HepG2 (cell line): ENCODE measurements around the gene ITIH1. TPM values are rescaled to one million over a fixed set of nuclear protein-coding genes. Genes with fewer than 3 reads are reported as not detected.
A peak's percentile ranks its signal among the peaks of the same experiment; 100 is the strongest.

Source experiments
- EED ChIP-seq: sonication (generic); formaldehyde crosslinking; IDR thresholded peaks from 2 replicates; pipeline ENCODE4 v1.5.0; 2020; ENCODE audit warnings: mild to moderate bottlenecking, missing genetic modification reagents
- FOXO1 ChIP-seq: sonication (generic); formaldehyde crosslinking; IDR thresholded peaks from 2 replicates; pipeline ENCODE4 v1.4.0; 2020; ENCODE audit warnings: missing genetic modification reagents
- HIVEP1 ChIP-seq: sonication (generic); formaldehyde crosslinking; IDR thresholded peaks from 2 replicates; pipeline ENCODE4 v1.4.0; 2020; ENCODE audit warnings: mild to moderate bottlenecking, missing genetic modification reagents
- IKZF1 ChIP-seq: fragments of 450-650 bp; IDR thresholded peaks from 2 replicates; pipeline ENCODE4 v1.7.1; 2016
- JUNB ChIP-seq: sonication (generic); formaldehyde crosslinking; IDR thresholded peaks from 2 replicates; pipeline ENCODE4 v1.8.0; 2022; ENCODE audit warnings: missing genetic modification reagents, mild to moderate bottlenecking, borderline replicate concordance
- KAT7 ChIP-seq: IDR thresholded peaks from 2 replicates; pipeline ENCODE4 v1.6.1; 2018; ENCODE audit warnings: borderline replicate concordance, missing compliant biosample characterization
- KAT8 ChIP-seq: IDR thresholded peaks from 2 replicates; pipeline ENCODE4 v1.6.1; 2016; ENCODE audit warnings: missing genetic modification reagents, missing compliant biosample characterization
- KDM5B ChIP-seq: sonication (generic); formaldehyde crosslinking; IDR thresholded peaks from 2 replicates; pipeline ENCODE4 v1.4.0; 2020; ENCODE audit warnings: missing genetic modification reagents, mild to moderate bottlenecking, borderline replicate concordance
- MTA1 ChIP-seq: sonication (generic); formaldehyde crosslinking; IDR thresholded peaks from 2 replicates; pipeline ENCODE4 v1.4.0; 2020; ENCODE audit warnings: missing genetic modification reagents, mild to moderate bottlenecking, borderline replicate concordance
- NCOA2 ChIP-seq: sonication (generic); formaldehyde crosslinking; IDR thresholded peaks from 2 replicates; pipeline ENCODE4 v1.8.0; 2022; ENCODE audit warnings: inconsistent platforms
- NR2C2 ChIP-seq: sonication (generic); formaldehyde crosslinking; IDR thresholded peaks from 2 replicates; pipeline ENCODE4 v1.4.0; 2020; ENCODE audit warnings: missing genetic modification reagents, mild to moderate bottlenecking, moderate library complexity, borderline replicate concordance
- PITX1 ChIP-seq: sonication (generic); formaldehyde crosslinking; IDR thresholded peaks from 2 replicates; pipeline ENCODE4 v1.5.1; 2020; ENCODE audit warnings: mild to moderate bottlenecking, missing genetic modification reagents
- PLRG1 ChIP-seq: fragments of 450-650 bp; conservative IDR thresholded peaks from 2 replicates; pipeline ENCODE4 v1.6.1; 2016
- RAD21 ChIP-seq: fragments of 450-650 bp; formaldehyde crosslinking; IDR thresholded peaks from 2 replicates; pipeline ENCODE4 v1.5.0; 2020; ENCODE audit warnings: mild to moderate bottlenecking
- RARA ChIP-seq: IDR thresholded peaks from 2 replicates; pipeline ENCODE4 v1.6.1; 2016; ENCODE audit warnings: missing genetic modification reagents, missing compliant biosample characterization
- SALL1 ChIP-seq: sonication (generic); formaldehyde crosslinking; IDR thresholded peaks from 2 replicates; pipeline ENCODE4 v1.8.0; 2022; ENCODE audit warnings: mild to moderate bottlenecking, missing genetic modification reagents
- SP140L ChIP-seq: sonication (generic); formaldehyde crosslinking; IDR thresholded peaks from 2 replicates; pipeline ENCODE4 v1.4.0; 2020; ENCODE audit warnings: missing genetic modification reagents, borderline replicate concordance
- ZBTB21 ChIP-seq: sonication (generic); formaldehyde crosslinking; IDR thresholded peaks from 2 replicates; pipeline ENCODE4 v1.4.0; 2020; ENCODE audit warnings: missing genetic modification reagents
- ZBTB38 ChIP-seq: sonication (generic); formaldehyde crosslinking; IDR thresholded peaks from 2 replicates; pipeline ENCODE4 v1.5.1; 2020; ENCODE audit warnings: mild to moderate bottlenecking, missing genetic modification reagents
- ZC3H13 ChIP-seq: sonication (generic); formaldehyde crosslinking; IDR thresholded peaks from 2 replicates; pipeline ENCODE4 v1.8.1; 2023; ENCODE audit warnings: mild to moderate bottlenecking, missing genetic modification reagents, moderate library complexity
- ZNF329 ChIP-seq: sonication (generic); formaldehyde crosslinking; IDR thresholded peaks from 2 replicates; pipeline ENCODE4 v1.9.0; 2021; ENCODE audit warnings: low read depth, mild to moderate bottlenecking, missing genetic modification reagents
- ZNF333 ChIP-seq: sonication (generic); formaldehyde crosslinking; IDR thresholded peaks from 2 replicates; pipeline ENCODE4 v1.4.0; 2020; ENCODE audit warnings: mild to moderate bottlenecking, missing genetic modification reagents, borderline replicate concordance
- ZNF362 ChIP-seq: sonication (generic); formaldehyde crosslinking; IDR thresholded peaks from 2 replicates; pipeline ENCODE4 v1.4.0; 2020; ENCODE audit warnings: missing genetic modification reagents, mild to moderate bottlenecking, borderline replicate concordance
- ZNF639 ChIP-seq: conservative IDR thresholded peaks from 2 replicates; pipeline ENCODE4 v1.6.1; 2018; ENCODE audit warnings: missing genetic modification reagents
- ZNF644 ChIP-seq: IDR thresholded peaks from 2 replicates; pipeline ENCODE4 v1.6.1; 2016; ENCODE audit warnings: low read depth
- polyA plus RNA-seq, 8 experiments: library from polyadenylated mRNA; depleted of rRNA in 3 of 8; stranded (reverse) in 7 of 8; unstranded in 1 of 8; fragments of >200 nt; fragmentation: Illumina TruSeq in 4 of 8; extraction: Trizol in 4 of 8; gene quantifications; 2 replicates each; pipeline versions ENCODE4 v1.2.1 to v1.2.3, GENCODE V29; 2011 to 2016; ENCODE audit warnings: low read depth in 4 of 8, missing spikeins in 1 of 8, mixed read lengths in 1 of 8; ENCODE audit not compliant: insufficient read depth in 1 of 8
- total RNA-seq, 5 experiments: library from RNA; depleted of rRNA; stranded (reverse); fragments of >200 nt; fragmentation: Illumina TruSeq; extraction: Trizol; gene quantifications; 2 replicates each; pipeline ENCODE4 v1.2.3, GENCODE V29; 2016; ENCODE audit warnings: low read depth in 1 of 5
- TF ChIP-seq, protein P1 (sequence below): IDR thresholded peaks from 2 replicates; pipeline ENCODE4 v1.6.1; 2016
- TF ChIP-seq, protein P2 (sequence below): sonication (generic); formaldehyde crosslinking; IDR thresholded peaks from 2 replicates; pipeline ENCODE4 v1.5.0; 2020; ENCODE audit warnings: mild to moderate bottlenecking, missing genetic modification reagents

The ITIH1 gene
- total and polyA plus RNA-seq, 2 of the 13 experiments (the other 11 are each of a cell fraction or from before 2014, with no cell fraction given), result 12.3 to 19.6 TPM

DNA sequence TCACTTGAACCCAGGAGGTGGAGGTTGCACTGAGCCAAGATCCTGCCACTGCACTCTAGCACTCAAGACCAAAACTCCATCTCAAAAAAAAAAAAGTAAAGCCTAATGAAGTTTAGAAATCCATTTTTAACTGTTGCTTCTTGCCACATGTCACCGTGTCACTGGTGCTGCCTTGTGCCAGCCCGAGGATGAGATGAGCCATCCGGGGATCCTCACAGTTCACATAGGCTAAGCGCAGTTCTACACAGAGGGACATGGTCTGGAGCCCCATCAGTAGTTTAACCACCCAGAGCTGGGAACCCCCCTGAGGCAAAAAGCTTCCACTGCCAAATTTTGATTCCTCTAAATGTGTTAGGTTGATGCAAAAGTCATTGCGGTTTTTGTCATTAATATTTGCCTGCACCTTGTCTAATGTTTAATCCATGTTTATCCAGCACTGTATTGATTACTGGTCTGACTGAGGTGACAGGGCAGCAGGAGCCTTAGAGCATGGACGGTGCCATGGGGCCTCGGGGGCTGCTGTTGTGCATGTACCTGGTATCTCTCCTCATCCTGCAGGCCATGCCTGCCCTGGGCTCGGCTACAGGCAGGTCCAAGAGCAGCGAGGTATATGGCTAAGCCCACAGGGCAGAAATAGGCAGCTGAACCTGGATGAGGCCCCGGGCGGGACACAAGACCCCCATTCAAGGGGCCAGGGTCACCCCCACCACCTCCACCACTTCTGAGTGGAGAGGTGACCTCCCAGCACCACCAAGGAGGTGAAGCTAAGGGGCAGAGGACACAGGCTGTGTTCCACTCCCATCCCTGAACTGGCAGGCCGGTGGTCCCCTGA lies at the start of gene ITIH1 (continued):
- TF ChIP-seq ZNF362, result no peak
- TF ChIP-seq EED (CRISPR knock-in tag), result no peak
- TF ChIP-seq, protein P1, sequence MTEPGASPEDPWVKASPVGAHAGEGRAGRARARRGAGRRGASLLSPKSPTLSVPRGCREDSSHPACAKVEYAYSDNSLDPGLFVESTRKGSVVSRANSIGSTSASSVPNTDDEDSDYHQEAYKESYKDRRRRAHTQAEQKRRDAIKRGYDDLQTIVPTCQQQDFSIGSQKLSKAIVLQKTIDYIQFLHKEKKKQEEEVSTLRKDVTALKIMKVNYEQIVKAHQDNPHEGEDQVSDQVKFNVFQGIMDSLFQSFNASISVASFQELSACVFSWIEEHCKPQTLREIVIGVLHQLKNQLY (CRISPR knock-in tag), result no peak
- TF ChIP-seq PITX1 (CRISPR knock-in tag), result peak; percentile 51; the same call in 1 of the 2 replicates
- TF ChIP-seq MTA1 (CRISPR knock-in tag), result peak; percentile 37; the same call in 1 of the 2 replicates
- TF ChIP-seq PLRG1, result no peak
- TF ChIP-seq ZNF333, result peak; percentile 37; the same call in 1 of the 2 replicates
- TF ChIP-seq ZNF639 (CRISPR knock-in tag), result no peak
- TF ChIP-seq RAD21, result no peak
- no peak for TF ChIP-seq ZNF644 (CRISPR knock-in tag)
- peak; percentile 45; the same call in 1 of the 2 replicates for TF ChIP-seq KDM5B (CRISPR knock-in tag)
- no peak for TF ChIP-seq ZBTB38 (CRISPR knock-in tag)
- TF ChIP-seq IKZF1, result no peak
- TF ChIP-seq ZBTB21 (CRISPR knock-in tag), result no peak
- no peak for TF ChIP-seq KAT7 (CRISPR knock-in tag)
- no peak for TF ChIP-seq ZNF329
- no peak for TF ChIP-seq NR2C2 (CRISPR knock-in tag)
- no peak for TF ChIP-seq ZC3H13 (CRISPR knock-in tag)
- no peak; the same call in 1 of the 2 replicates for TF ChIP-seq HIVEP1 (CRISPR knock-in tag)
- 0 out of 2 replicates have a peak, but pooled peaks have one; percentile 16 for TF ChIP-seq RARA (CRISPR knock-in tag)
- no peak for TF ChIP-seq SP140L (CRISPR knock-in tag)
- no peak for TF ChIP-seq KAT8 (CRISPR knock-in tag)
- TF ChIP-seq FOXO1 (CRISPR knock-in tag), result peak; percentile 25; the same call in 1 of the 2 replicates
- peak; percentile 71 for TF ChIP-seq SALL1 (CRISPR knock-in tag)
- no peak for TF ChIP-seq JUNB (CRISPR knock-in tag)
- 0 out of 2 replicates have a peak, but pooled peaks have one; percentile 23 for TF ChIP-seq NCOA2 (CRISPR knock-in tag)
- TF ChIP-seq, protein P2, sequence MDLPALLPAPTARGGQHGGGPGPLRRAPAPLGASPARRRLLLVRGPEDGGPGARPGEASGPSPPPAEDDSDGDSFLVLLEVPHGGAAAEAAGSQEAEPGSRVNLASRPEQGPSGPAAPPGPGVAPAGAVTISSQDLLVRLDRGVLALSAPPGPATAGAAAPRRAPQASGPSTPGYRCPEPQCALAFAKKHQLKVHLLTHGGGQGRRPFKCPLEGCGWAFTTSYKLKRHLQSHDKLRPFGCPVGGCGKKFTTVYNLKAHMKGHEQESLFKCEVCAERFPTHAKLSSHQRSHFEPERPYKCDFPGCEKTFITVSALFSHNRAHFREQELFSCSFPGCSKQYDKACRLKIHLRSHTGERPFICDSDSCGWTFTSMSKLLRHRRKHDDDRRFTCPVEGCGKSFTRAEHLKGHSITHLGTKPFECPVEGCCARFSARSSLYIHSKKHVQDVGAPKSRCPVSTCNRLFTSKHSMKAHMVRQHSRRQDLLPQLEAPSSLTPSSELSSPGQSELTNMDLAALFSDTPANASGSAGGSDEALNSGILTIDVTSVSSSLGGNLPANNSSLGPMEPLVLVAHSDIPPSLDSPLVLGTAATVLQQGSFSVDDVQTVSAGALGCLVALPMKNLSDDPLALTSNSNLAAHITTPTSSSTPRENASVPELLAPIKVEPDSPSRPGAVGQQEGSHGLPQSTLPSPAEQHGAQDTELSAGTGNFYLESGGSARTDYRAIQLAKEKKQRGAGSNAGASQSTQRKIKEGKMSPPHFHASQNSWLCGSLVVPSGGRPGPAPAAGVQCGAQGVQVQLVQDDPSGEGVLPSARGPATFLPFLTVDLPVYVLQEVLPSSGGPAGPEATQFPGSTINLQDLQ (CRISPR knock-in tag), result no peak
